Activated T-helper 9 cell treated with anti-CD3 and anti-CD28 coated beads, Interleukin-2, amount 50 U/mL, for 16 hours (primary cell): ENCODE data around the gene SV2B.
"Not testable (repeated sequence)": the region's sequence is repeated elsewhere in the genome, so short reads cannot be mapped to it uniquely, and the experiment has no call there.

Experiments
- DNase-seq: peaks from one replicate; pipeline ENCODE4 v3.0.0-alpha.2; 2020; ENCODE audit warnings: low read depth

The SV2B gene

GRCh38 chr15:91318516-91318915, 218.5 kb downstream of the SV2B start:
- DNase-seq, result no peak

GRCh38 chr15:91318931-91319330, 218.9 kb downstream of the SV2B start:
- DNase-seq, result no peak

- DNase-seq, result no peak
Measured at GRCh38 chr15:91319371-91320059, 219.5 kb downstream of the SV2B start.

GRCh38 chr15:91320101-91320500, 220.0 kb downstream of the SV2B start:
- DNase-seq, result no peak

GRCh38 chr15:91329914-91330313, 229.9 kb downstream of the SV2B start:
- no peak for DNase-seq

- no peak for DNase-seq
Measured at GRCh38 chr15:91331581-91331980, 231.5 kb downstream of the SV2B start.

GRCh38 chr15:91335702-91336101, 235.6 kb downstream of the SV2B start:
- no peak for DNase-seq

- DNase-seq, result no peak
Measured at GRCh38 chr15:91336687-91337086, 236.6 kb downstream of the SV2B start.

GRCh38 chr15:91338766-91339165, 238.7 kb downstream of the SV2B start:
- DNase-seq, result no peak

- DNase-seq, result no peak
Measured at GRCh38 chr15:91342097-91342496, 242.0 kb downstream of the SV2B start.

- DNase-seq, result not testable (repeated sequence)
Measured at GRCh38 chr15:91344912-91345311, 244.9 kb downstream of the SV2B start.

- DNase-seq, result no peak
Measured at GRCh38 chr15:91345736-91346135, 245.7 kb downstream of the SV2B start.

- no peak for DNase-seq
Measured at GRCh38 chr15:91346259-91346658, 246.2 kb downstream of the SV2B start.

GRCh38 chr15:91348752-91349500, 248.9 kb downstream of the SV2B start:
- DNase-seq, result no peak
